ENCODE data around the gene ZNF804A.
"Not testable (repeated sequence)": the region's sequence is repeated elsewhere in the genome, so short reads cannot be mapped to it uniquely, and the experiment has no call there.

The ZNF804A gene

DNA sequence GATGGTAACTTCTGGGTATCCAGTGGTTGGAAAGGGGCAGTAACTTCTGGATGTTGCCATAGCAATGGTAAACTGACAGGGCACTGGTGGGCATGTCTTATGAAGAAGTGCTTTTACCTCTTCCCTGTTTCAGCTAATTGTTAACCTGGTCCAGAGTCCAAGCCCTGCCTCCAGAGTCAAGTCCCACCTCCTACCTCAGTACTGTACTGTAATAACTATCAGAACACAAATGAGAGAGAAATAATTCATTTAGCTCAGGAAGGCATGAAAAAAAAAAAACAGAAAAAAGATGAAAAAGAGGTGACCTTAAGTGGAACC, 237.0 kb downstream of the ZNF804A start:
- DNase-seq: peak; percentile 53

DNA sequence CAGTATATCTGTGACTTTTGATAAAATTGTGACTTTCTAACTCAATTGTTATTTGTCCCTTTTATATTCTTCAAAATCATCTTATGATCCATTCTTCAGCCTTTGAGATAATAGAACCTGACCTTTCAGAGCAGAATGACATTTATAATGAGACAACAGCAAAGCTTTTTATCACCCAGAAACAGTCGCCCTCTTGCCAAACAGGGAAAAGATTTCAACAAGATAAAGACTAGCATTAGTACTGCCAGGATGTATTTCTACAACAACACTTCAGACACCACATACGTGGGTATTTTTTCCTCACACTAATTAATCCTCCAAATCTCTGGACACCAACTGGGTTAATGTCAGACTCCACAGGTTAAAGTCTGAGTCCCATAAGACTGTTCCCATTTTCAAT, 249.0 kb downstream of the ZNF804A start:
- no peak for DNase-seq

DNA sequence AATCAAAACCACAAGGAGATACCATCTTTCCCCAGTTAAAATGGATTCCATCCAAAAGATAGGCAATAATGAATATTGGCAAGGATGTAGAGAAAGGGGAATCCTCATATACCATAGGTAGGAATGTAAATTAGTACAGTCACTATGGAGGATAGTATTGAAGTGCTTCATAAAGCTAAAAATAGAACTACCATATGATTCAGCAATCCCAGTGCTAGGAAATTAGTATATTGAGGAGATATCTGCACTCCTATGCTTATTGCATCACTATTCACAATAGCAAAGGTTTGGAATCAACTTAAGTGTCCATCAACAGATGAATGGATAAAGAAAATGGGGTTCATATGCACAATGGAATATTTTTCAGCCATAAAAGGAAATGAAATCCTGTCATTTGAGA, 251.2 kb downstream of the ZNF804A start:
- DNase-seq: no peak

DNA sequence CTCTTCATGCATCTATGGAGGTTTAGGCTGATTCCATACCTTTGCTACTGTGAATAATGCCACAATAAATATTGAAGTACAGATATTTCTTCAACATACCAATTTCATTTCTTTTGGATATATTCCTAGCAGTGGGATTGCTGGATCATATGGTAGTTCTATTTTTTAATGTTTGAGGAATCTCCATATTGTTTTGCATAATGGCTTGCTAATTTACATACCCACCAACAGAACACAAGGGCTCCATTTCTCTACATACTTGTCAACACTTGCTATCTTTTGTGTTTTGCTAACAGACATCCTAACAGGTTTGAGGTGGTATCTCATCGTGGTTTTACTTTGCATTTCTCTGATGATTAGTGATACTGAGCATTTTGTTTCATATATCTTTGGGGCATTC, 253.2 kb downstream of the ZNF804A start:
- no peak for DNase-seq

DNA sequence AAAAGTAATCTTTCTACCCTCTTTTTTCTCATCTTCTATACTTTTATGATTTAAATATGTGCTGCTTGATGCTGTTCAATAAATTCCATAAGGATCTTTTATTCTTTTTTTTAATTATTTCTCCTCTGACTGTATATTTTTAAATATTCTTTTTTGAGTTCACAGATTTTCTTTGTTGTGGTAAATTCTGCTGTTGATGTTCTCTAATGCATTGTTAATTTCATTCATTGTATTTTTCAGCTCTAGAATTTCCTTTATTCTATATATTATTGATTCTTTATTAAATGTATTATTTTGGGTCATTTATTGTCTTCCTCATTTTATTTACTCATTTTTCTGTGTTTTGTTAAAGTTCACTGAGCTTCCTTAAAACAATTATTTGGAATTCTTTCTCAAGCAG, 260.9 kb downstream of the ZNF804A start:
- peak; percentile 31 for DNase-seq

DNA sequence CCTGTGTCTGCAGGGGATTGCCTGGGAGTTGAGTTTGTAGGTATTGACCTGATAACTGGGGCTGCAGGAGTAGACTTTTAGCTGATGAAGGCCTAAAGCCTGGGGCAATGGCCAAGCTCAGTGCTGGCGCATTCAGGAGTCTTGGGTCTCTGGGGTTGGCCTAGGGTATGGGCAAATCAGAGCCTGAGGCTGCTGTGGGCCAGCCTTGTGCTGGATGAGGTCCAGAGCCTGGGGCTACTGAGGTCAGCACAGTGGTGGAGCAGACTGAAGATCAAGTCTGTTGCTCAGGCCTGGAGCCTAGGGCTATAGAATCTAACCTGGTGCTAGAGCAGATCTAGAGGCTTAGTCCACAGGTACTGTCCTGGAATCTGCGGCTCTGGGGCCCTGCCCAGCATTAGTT, 262.4 kb downstream of the ZNF804A start:
- no peak for DNase-seq

DNA sequence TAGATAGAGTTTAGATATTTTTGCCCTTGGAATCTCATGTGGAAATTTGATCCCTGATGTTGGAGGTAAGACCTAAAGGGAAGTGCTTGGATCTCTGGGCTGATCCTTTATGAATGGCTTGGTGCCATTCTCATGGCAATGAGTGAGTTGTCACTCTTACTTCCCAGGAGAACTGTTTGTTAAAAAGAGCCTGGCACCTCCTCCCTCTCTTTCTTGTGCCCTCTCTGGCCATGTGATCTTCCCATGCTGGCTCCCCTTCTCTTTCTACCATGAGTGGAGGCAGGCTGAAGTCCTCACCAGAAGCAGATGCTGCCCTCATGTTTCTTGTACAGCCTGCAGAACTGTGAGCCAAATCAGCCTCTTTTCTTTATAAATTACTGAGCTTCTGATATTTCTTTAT, 276.9 kb downstream of the ZNF804A start:
- DNase-seq: no peak

DNA sequence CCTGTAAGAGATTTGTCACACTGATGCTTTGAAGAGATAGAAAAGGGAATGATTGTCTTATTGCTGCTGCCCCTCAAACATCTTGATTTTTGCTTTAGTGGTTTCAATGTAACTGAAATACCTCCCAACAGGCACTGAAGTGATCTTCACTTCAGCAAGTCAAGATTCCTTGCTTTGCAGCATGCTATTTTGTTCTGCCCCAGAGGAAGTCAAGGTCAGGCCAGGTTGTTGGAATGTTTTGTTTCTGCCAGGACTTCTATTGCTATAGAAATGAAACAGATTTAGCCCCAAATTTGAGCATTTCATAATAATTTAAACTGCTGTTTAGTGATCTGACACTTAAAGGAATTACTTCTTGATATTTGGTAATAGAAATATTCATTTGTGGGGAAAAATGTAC, 277.6 kb downstream of the ZNF804A start:
- no peak for DNase-seq

DNA sequence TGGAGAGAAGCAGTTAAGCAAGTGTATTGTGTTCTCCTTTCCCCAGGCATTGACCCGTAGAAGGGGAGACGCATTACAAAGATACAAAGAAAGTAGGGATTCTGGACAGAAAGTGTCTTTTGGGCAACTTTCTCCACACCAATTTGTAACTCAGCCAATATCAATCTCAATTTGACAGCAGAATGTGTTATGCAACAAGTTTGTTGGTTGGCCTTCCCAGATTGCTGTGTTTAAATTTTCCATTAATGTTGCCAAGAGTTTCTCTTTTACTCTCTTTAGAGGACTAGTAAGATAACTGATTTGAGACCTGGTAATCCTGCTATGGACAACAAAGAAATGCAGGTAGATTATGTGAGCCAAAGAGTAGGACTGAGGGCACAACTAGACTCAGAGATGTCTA, 279.6 kb downstream of the ZNF804A start:
- DNase-seq: no peak

DNA sequence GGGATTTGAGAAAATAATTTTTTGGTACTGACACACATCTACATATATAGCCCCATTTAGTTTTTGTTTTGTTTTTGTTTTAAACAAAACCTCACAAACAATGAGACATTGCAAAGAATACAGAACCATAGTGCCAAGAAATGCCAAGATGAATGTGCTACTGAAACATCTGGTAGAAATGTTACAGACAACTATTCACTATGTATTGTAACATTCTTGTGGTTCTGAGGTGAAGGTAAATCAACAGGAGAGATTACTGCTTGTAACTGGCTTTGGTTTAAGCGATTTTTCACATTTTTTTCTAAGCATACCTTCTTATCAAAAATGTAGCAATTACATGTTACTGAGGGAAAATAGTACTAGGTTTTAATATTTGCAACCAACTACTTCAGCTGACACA, 281.3 kb downstream of the ZNF804A start:
- no peak for DNase-seq

DNA sequence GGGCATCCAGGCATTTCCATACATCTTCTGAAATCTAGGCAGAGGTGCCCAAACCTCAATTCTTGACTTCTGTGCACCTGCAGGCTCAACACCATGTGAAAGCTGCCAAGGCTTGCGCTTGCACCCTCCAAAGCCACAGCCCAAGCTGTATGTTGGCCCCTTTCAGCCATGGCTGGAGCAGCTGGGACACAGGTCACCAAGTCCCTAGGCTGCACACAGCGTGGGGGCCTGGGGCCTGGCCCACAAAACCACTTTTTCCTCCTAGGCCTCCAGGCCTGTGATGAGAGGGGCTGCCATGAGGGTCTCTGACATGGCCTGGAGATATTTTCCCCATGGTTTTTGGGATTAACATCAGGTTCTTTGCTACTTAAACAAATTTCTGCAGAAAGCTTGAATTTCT, 288.3 kb downstream of the ZNF804A start:
- not testable (repeated sequence) for DNase-seq

DNA sequence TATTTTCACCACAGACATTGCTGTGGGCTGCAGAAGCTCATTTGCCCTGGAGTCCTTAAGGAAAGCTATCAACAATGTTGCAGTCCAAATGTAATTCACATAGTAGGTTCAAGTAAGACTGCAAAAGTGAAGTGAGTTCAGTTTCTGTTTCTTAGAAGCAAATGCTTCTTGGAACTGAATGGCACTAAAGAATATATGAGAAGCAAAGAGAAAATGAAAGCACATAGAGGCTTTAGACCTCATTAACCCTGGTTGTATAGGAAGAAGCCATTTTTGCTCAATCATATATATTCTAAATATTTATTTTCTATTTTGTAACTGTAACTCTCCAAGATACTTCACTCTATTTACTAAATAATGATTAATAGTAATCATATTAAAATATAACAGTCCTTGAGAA, 292.0 kb downstream of the ZNF804A start:
- DNase-seq: peak; percentile 39

DNA sequence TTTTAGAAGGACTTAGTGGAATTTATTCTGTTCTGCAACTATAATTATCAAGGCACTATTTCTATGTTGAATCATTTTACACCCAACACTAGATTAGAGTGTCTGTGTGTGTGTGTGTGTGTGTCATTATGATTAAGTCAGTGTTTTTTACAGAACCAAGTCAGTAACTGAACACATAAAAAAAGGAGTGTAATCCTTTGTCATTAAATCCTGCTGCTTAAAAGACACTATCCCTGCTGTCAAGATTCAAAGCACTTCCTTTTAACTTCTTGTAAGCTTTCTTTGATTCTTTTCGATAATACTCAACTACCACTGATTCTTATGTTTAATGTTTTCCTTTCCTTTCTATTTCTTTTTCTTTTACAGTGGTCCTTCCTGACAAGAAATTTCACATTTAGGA, 306.7 kb downstream of the ZNF804A start:
- no peak for DNase-seq

DNA sequence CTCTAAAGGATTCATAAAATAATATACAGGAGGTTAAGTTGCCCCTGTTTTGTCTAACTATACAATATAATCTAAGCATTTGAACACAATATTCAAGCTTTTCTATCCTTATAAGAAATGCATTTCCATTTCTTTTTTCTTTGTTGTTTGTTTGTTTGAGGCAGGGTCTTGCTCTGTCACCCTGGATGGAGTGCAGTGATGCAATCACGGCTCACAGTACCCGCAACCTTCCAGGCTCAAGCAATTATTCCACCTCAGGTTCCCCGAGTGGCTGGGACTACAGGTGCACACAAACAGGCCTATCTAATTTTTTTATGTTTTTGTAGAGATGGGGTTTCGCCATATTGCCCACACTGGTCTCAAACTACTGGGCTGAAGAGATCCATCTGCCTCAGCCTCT, 307.8 kb downstream of the ZNF804A start:
- no peak for DNase-seq

DNA sequence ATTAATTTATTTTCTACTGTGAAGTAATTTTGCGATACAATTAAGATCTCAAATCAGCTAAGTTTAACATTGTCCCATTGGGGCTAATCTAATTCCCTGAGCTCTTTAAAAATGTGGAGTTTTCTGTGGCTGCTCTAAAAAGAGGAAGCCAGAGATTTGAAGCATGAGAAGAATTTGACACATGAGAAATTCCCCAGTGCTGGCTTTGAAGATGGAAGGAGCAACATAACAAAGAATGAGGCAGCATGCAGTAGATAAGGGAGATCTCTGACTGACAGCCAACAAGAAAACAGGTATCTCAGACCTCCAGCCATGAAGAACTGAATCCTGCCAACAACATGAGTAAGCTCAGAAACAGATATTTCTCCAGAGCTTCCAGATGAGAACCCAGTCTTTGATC, 308.4 kb downstream of the ZNF804A start:
- no peak for DNase-seq

DNA sequence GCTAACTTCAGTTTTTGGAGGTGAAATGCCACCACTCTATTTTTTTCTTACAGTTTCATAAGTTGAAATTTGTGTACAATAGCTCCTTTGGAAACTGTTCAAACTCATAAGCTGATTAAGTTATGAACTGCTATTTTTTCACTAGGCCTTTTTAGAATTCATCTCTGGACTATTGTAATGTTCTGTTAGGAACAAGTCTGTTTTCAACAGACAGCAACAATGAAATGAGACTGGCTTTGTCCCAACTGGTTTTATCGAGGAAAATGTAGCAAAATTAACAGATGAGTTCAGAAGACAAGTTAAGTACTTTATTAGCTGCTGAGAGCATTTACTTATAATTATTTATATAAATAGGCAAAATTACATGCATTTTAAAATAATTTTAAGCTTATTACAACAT, 310.6 kb downstream of the ZNF804A start:
- DNase-seq: no peak

DNA sequence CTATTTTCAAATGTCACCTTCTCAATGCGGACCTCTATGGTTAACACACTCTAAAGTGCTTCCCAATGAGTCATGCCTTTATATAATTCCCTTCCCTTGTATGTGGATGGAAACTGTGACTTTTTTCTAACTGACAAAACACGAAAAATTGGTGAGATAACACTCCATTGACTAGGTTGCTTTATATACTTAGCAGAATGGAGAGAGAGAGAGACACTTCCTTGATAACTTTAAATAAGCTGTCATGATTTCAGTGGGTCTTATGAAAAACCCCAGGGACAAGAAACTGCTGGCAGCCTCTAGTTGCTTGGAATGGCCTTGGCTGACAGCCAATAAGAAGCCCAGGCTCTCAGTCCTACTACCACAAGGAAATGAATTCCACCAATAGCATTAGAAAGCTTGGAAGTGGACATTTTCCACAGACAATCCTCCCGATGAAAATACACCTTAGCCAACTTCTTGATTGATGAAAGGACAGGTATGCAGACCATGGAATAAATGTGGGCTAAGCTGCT, 322.2 kb downstream of the ZNF804A start:
- DNase-seq: no peak

DNA sequence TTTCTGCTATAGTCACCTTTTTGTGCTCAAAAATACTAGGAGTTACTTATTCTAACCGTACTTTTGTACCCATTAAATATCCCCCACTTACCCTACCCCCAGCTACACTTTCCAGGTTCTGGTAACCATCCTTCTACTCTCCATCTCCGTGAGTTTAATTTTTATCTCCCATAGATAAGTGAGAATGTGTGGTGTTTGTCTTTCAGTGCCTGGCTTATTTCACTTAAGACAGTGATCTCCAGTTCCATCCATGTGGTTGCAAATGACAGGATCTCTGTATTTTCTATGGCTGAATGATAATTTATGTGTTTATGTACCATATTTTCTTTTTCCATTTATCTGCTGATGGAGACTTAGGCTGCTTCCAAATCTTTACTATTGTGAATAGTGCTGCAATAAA, 323.3 kb downstream of the ZNF804A start:
- DNase-seq: no peak

DNA sequence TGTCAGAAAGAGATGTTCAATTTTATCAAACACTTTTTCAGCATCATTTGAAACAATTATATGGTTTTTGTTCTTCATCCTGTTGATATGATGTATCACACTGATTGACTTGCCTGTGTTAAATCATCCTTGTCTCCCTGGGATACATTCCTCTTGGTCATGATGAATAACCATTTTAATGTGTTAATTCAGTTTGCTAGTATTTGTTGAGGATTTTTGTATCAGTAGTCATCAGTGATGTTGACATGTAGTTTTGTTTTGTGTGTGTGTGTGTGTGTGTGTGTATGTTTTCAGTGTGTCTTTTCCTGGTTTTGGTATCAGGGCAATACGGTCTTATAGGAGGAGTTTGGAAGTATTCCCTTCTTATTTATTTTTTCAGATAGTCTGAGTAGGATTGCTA, 325.4 kb downstream of the ZNF804A start:
- no peak for DNase-seq

DNA sequence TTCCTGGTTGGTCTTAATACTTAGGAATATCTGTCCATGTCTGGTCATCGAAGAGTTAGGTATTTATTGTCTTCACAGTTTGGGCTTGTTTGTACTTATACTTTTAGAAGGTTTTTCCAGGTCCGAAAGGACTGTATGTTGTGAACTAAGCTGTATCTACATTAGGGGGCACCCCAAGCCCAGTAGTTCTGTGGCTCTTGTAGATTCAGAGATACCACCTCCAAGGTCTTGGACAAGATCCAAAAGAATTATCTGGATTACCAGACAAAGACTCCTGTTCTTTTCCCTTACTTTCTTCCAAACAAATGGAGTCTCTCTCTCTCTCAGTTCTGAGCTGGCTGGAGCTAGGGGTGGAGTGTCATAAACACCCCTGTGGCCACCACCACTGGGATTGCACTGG, 328.7 kb downstream of the ZNF804A start:
- no peak for DNase-seq

DNA sequence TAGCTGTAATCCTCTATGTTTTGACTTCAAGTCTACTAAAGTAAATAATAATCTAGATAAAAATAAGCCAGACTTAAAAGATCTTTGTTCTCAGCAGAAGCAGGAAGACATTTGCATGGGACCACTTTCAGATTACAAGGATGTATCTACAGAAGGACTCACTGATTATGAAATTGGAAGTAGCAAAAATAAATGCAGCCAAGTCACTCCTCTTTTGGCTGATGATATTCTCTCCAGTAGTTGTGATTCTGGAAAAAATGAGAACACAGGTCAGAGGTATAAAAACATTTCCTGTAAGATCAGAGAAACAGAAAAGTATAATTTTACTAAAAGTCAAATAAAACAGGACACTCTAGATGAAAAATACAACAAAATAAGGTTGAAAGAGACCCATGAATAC, 338.4 kb downstream of the ZNF804A start:
- DNase-seq: no peak

DNA sequence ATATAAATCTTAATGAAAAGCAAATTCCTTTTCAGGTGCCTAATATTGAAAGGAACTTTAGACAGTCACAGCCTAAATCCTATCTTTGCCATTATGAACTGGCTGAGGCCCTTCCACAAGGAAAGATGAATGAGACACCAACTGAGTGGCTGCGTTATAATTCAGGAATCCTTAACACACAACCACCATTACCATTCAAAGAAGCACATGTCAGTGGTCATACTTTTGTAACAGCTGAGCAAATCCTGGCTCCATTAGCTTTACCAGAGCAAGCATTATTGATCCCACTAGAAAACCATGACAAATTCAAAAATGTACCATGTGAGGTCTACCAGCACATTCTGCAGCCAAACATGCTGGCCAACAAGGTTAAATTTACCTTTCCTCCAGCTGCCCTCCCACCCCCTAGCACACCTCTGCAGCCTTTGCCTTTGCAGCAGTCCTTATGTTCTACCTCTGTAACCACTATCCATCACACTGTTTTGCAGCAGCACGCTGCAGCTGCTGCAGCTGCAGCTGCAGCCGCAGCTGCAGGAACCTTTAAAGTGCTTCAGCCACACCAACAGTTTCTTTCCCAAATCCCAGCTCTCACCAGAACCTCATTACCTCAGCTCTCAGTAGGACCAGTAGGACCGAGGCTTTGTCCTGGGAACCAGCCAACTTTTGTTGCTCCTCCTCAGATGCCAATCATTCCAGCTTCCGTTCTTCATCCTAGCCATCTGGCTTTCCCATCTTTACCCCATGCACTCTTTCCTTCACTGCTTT, 340.1 kb downstream of the ZNF804A start:
- DNase-seq: no peak

DNA sequence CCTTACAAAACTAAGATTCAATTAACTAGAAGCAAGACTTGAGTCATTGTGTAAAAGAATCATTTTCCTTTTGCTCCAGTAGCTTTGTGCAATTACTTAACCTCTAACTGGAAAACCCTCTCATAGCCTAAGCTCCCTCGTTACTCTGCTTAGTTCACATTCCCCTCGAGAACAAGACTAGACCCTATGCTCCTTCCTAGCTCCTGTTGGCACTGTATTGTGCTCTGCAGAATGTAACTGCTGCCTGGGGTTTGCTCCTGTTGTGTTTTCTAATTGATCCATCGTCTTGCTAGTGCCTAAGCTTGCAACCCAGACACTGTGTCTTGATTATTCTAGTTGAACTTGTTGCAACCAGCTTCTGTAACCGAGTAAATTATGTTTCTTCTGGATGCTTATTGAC, 347.0 kb downstream of the ZNF804A start:
- DNase-seq: no peak

DNA sequence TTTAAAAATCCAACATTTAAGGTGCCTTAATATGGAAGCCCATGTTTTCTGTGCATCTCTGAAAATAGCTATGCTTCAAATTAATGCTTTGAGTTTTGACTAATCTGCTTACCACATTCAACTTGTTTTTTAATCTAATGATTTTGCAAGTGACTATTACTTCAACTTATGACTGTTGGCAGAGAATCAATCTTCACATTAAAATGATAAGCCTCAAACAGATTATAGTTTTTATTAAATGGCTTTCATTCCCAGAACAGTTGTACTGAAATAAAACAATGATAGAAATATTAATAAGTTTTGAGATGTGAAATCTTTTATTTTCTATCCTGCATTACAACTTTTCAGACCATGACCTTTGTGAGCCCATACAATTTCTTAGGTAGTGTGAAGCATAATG, 347.5 kb downstream of the ZNF804A start:
- DNase-seq: no peak

DNA sequence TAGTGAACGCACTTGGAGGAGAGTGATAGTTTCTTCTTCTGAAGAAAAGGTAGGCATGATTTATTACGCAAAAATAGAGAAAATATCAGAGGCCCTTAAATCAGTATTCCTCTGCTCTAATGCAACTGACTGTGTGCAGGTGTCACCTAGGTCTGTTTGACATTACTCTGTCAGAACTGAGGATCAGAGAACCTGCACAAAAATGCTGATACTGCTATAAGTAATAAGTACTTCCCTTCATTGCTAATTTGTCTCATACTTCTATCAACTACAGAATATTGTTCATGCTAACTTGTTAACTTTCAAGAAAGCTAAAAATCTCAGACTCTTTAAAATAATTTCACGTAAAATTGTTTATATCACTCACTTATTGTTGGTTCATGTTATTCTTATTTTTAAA, 358.5 kb downstream of the ZNF804A start:
- DNase-seq: no peak
